ENCODE measurements around the gene ANXA3. TPM values are rescaled to one million over a fixed set of nuclear protein-coding genes. Genes with fewer than 3 reads are reported as not detected.

The ANXA3 gene
- total RNA-seq, 2 experiments from 2014 or later, result not detected

- DNase-seq, result no peak
- Mint-ChIP-seq H3K36me3 (no peaks in the 10 kb centered on the region), H3K4me3 (no peak overlapping the region), H3K9me3 (no peaks in the 10 kb centered on the region), H3K4me1 (ENCODE audit: low read depth) (peaks cover 23% of the 10 kb centered on the region), H3K27ac (no peak overlapping the region), H3K27me3 (no peaks in the 10 kb centered on the region)
- ChIA-PET POLR2A (no interaction called here), CTCF (interaction anchor here (0.6 to 1.6 kb wide), 2 partner anchors 18 to 1071 kb away, joined by 4 to 5 read pairs; no protein-coding TSS in a partner anchor)
- intact Hi-C loops (cut with micrococcal nuclease), result no loop called here
Measured at GRCh38 chr4:78609580-78609979, 58.0 kb downstream of the ANXA3 start.

GRCh38 chr4:78610546-78611214 lies 59.1 kb downstream of the ANXA3 start:
- DNase-seq, result no peak
- ChIA-PET CTCF (no interaction called here), POLR2A (no interaction called here)
- Mint-ChIP-seq H3K4me1 (ENCODE audit: low read depth) (peaks cover 23% of the 10 kb centered on the region), H3K27me3 (no peaks in the 10 kb centered on the region), H3K9me3 (no peaks in the 10 kb centered on the region), H3K4me3 (no peak overlapping the region), H3K27ac (no peak overlapping the region), H3K36me3 (no peaks in the 10 kb centered on the region)
- intact Hi-C loops (cut with micrococcal nuclease), result loop anchor here (5.0 kb wide), 1 partner anchor 167 kb away; the partner anchor contains the start of gene BMP2K

GRCh38 chr4:78611215-78611558 lies 59.6 kb downstream of the ANXA3 start:
- Mint-ChIP-seq H3K4me3 (no peak overlapping the region), H3K4me1 (ENCODE audit: low read depth) (peaks cover 23% of the 10 kb centered on the region), H3K27ac (no peak overlapping the region), H3K36me3 (no peaks in the 10 kb centered on the region), H3K9me3 (no peaks in the 10 kb centered on the region), H3K27me3 (no peaks in the 10 kb centered on the region)
- intact Hi-C loops (cut with micrococcal nuclease), result loop anchor here (5.0 kb wide), 1 partner anchor 166 kb away; the partner anchor contains the start of gene BMP2K
- ChIA-PET POLR2A (no interaction called here), CTCF (no interaction called here)
- no peak for DNase-seq

- Mint-ChIP-seq H3K9me3 (no peaks in the 10 kb centered on the region), H3K27ac (no peak overlapping the region), H3K27me3 (no peaks in the 10 kb centered on the region), H3K4me1 (ENCODE audit: low read depth) (peaks cover 23% of the 10 kb centered on the region), H3K4me3 (no peak overlapping the region), H3K36me3 (no peaks in the 10 kb centered on the region)
- peak; percentile 15 for DNase-seq
- ChIA-PET CTCF (interaction anchor here (0.9 to 3.0 kb wide), 5 partner anchors 32 to 296 kb away, joined by 3 to 23 read pairs (median 6); no protein-coding TSS in a partner anchor), POLR2A (no interaction called here)
- intact Hi-C loops (cut with micrococcal nuclease), result loop anchor here (1.0 to 5.0 kb wide), 4 partner anchors 44 to 654 kb away; partner anchors contain the start of gene BMP2K
Measured at GRCh38 chr4:78612398-78613178, 61.0 kb downstream of the ANXA3 start.

- POLR2A ChIA-PET, result no interaction called here
- CTCF ChIA-PET, result interaction anchor here (0.9 to 3.0 kb wide), 5 partner anchors 31 to 295 kb away, joined by 3 to 23 read pairs (median 6); no protein-coding TSS in a partner anchor
- Mint-ChIP-seq H3K4me1 (ENCODE audit: low read depth) (peaks cover 23% of the 10 kb centered on the region), H3K4me3 (no peak overlapping the region), H3K27ac (no peak overlapping the region), H3K27me3 (no peaks in the 10 kb centered on the region), H3K9me3 (no peaks in the 10 kb centered on the region), H3K36me3 (no peaks in the 10 kb centered on the region)
- no peak for DNase-seq
- intact Hi-C loops (cut with micrococcal nuclease), result loop anchor here (2.0 to 5.0 kb wide), 3 partner anchors 43 to 655 kb away; partner anchors contain the start of gene BMP2K
Measured at GRCh38 chr4:78613522-78614321, 62.2 kb downstream of the ANXA3 start.

GRCh38 chr4:78616046-78616498 lies 64.5 kb downstream of the ANXA3 start:
- DNase-seq, result no peak
- no peak overlapping the region for H3K27ac Mint-ChIP-seq
- ChIA-PET POLR2A (no interaction called here), CTCF (no interaction called here)
- no peaks in the 10 kb centered on the region for H3K9me3 Mint-ChIP-seq
- peaks cover 15% of the 10 kb centered on the region for H3K4me1 Mint-ChIP-seq (ENCODE audit: low read depth)
- no peaks in the 10 kb centered on the region for H3K36me3 Mint-ChIP-seq
- H3K4me3 Mint-ChIP-seq, result no peak overlapping the region
- H3K27me3 Mint-ChIP-seq, result no peaks in the 10 kb centered on the region
- intact Hi-C loops (cut with micrococcal nuclease), result no loop called here

- Mint-ChIP-seq H3K27me3 (no peaks in the 10 kb centered on the region), H3K27ac (no peak overlapping the region), H3K36me3 (no peaks in the 10 kb centered on the region), H3K4me1 (ENCODE audit: low read depth) (peaks cover 10% of the 10 kb centered on the region), H3K9me3 (no peaks in the 10 kb centered on the region), H3K4me3 (no peak overlapping the region)
- intact Hi-C loops (cut with micrococcal nuclease), result no loop called here
- CTCF ChIA-PET, result no interaction called here
- DNase-seq, result no peak
- POLR2A ChIA-PET, result no interaction called here
Measured at GRCh38 chr4:78618436-78618835, 66.9 kb downstream of the ANXA3 start.

- H3K4me3 Mint-ChIP-seq, result no peak overlapping the region
- no peaks in the 10 kb centered on the region for H3K27me3 Mint-ChIP-seq
- H3K9me3 Mint-ChIP-seq, result no peaks in the 10 kb centered on the region
- H3K4me1 Mint-ChIP-seq (ENCODE audit: low read depth), result no peaks in the 10 kb centered on the region
- no peak for DNase-seq
- no peak overlapping the region for H3K27ac Mint-ChIP-seq
- no peaks in the 10 kb centered on the region for H3K36me3 Mint-ChIP-seq
- intact Hi-C loops (cut with micrococcal nuclease), result no loop called here
- ChIA-PET POLR2A (no interaction called here), CTCF (interaction anchor here (0.7 kb wide), 1 partner anchor 45 kb away, joined by 3 read pairs; no protein-coding TSS in a partner anchor)
Measured at GRCh38 chr4:78621395-78621794, 69.8 kb downstream of the ANXA3 start.

- Mint-ChIP-seq H3K4me1 (ENCODE audit: low read depth) (peaks cover 2% of the 10 kb centered on the region), H3K27me3 (no peaks in the 10 kb centered on the region), H3K4me3 (no peak overlapping the region), H3K27ac (no peak overlapping the region), H3K9me3 (no peaks in the 10 kb centered on the region), H3K36me3 (no peaks in the 10 kb centered on the region)
- ChIA-PET CTCF (interaction anchor here (0.9 kb wide), 1 partner anchor 14 kb away, joined by 3 read pairs; no protein-coding TSS in a partner anchor), POLR2A (no interaction called here)
- no peak for DNase-seq
- intact Hi-C loops (cut with micrococcal nuclease), result no loop called here
Measured at GRCh38 chr4:78622253-78622979, 70.8 kb downstream of the ANXA3 start.

- ChIA-PET POLR2A (no interaction called here), CTCF (no interaction called here)
- Mint-ChIP-seq H3K27ac (no peak overlapping the region), H3K27me3 (no peaks in the 10 kb centered on the region), H3K9me3 (no peaks in the 10 kb centered on the region), H3K4me1 (ENCODE audit: low read depth) (peaks cover 3% of the 10 kb centered on the region), H3K36me3 (no peaks in the 10 kb centered on the region), H3K4me3 (no peak overlapping the region)
- intact Hi-C loops (cut with micrococcal nuclease), result no loop called here
- DNase-seq, result no peak
Measured at GRCh38 chr4:78624048-78624447, 72.5 kb downstream of the ANXA3 start.

GRCh38 chr4:78625073-78625472 lies 73.5 kb downstream of the ANXA3 start:
- Mint-ChIP-seq H3K27me3 (no peaks in the 10 kb centered on the region), H3K36me3 (no peaks in the 10 kb centered on the region), H3K4me3 (no peak overlapping the region), H3K4me1 (ENCODE audit: low read depth) (peaks cover 3% of the 10 kb centered on the region), H3K27ac (no peak overlapping the region), H3K9me3 (no peaks in the 10 kb centered on the region)
- DNase-seq, result no peak
- intact Hi-C loops (cut with micrococcal nuclease), result no loop called here
- POLR2A ChIA-PET, result no interaction called here
- CTCF ChIA-PET, result no interaction called here
